ENCODE results near the gene CTNNA2. TPM values are rescaled to one million over a fixed set of nuclear protein-coding genes. Genes with fewer than 3 reads are reported as not detected.

Gene CTNNA2
- total RNA-seq, 1 donor from 2014 or later, result 0.37 TPM

- DNase-seq (ENCODE audit: low spot score), result no peak
Measured at GRCh38 chr2:80548469-80548868, 1035.6 kb downstream of the CTNNA2 start.

GRCh38 chr2:80549901-80550300 lies 1037.0 kb downstream of the CTNNA2 start:
- no peak for DNase-seq (ENCODE audit: low spot score)

GRCh38 chr2:80560326-80560725 lies 1047.5 kb downstream of the CTNNA2 start:
- DNase-seq (ENCODE audit: low spot score), result no peak

- no peak for DNase-seq (ENCODE audit: low spot score)
Measured at GRCh38 chr2:80568011-80568410, 1055.2 kb downstream of the CTNNA2 start.

- no peak for DNase-seq (ENCODE audit: low spot score)
Measured at GRCh38 chr2:80573167-80573566, 1060.3 kb downstream of the CTNNA2 start.

GRCh38 chr2:80573950-80574349 lies 1061.1 kb downstream of the CTNNA2 start:
- DNase-seq (ENCODE audit: low spot score), result no peak

GRCh38 chr2:80579756-80580155 lies 1066.9 kb downstream of the CTNNA2 start:
- DNase-seq (ENCODE audit: low spot score), result no peak

GRCh38 chr2:80591233-80591632 lies 1078.4 kb downstream of the CTNNA2 start:
- DNase-seq (ENCODE audit: low spot score), result no peak

- no peak for DNase-seq (ENCODE audit: low spot score)
Measured at GRCh38 chr2:80592106-80592505, 1079.3 kb downstream of the CTNNA2 start.

- DNase-seq (ENCODE audit: low spot score), result no peak
Measured at GRCh38 chr2:80610108-80610507, 1097.3 kb downstream of the CTNNA2 start.

- DNase-seq (ENCODE audit: low spot score), result no peak
Measured at GRCh38 chr2:80621656-80622055, 1108.8 kb downstream of the CTNNA2 start.

GRCh38 chr2:80624062-80624461 lies 1111.2 kb downstream of the CTNNA2 start:
- no peak for DNase-seq (ENCODE audit: low spot score)

- DNase-seq (ENCODE audit: low spot score), result no peak
Measured at GRCh38 chr2:80634590-80634989, 1121.7 kb downstream of the CTNNA2 start.

GRCh38 chr2:80638783-80639182 lies 1125.9 kb downstream of the CTNNA2 start:
- peak; percentile 50 for DNase-seq (ENCODE audit: low spot score)

- no peak for DNase-seq (ENCODE audit: low spot score)
Measured at GRCh38 chr2:80642465-80642864, 1129.6 kb downstream of the CTNNA2 start.

GRCh38 chr2:80643598-80643997 lies 1130.7 kb downstream of the CTNNA2 start:
- DNase-seq (ENCODE audit: low spot score), result no peak

GRCh38 chr2:80651435-80651834 lies 1138.6 kb downstream of the CTNNA2 start:
- no peak for DNase-seq (ENCODE audit: low spot score)

- DNase-seq (ENCODE audit: low spot score), result no peak
Measured at GRCh38 chr2:80655265-80655664, 1142.4 kb downstream of the CTNNA2 start.

- DNase-seq (ENCODE audit: low spot score), result no peak
Measured at GRCh38 chr2:80670763-80671162, 1157.9 kb downstream of the CTNNA2 start.

GRCh38 chr2:80687524-80687923 lies 1174.7 kb downstream of the CTNNA2 start:
- DNase-seq (ENCODE audit: low spot score), result no peak

GRCh38 chr2:80689106-80689505 lies 1176.3 kb downstream of the CTNNA2 start:
- no peak for DNase-seq (ENCODE audit: low spot score)

Data from mucosa of gallbladder (tissue), 1 donor.